DND-41 (cell line): ENCODE results near the gene TBC1D19.

Experiments used
- EZH2 ChIP-seq: IDR thresholded peaks from 3 replicates; pipeline ENCODE4 v1.6.1; 2012; ENCODE audit warnings: borderline replicate concordance, low read depth, mild to moderate bottlenecking, moderate library complexity, low read length, inconsistent platforms; ENCODE audit not compliant: severe bottlenecking
- TF ChIP-seq, protein P1 (sequence below): IDR thresholded peaks from 2 replicates; pipeline ENCODE4 v1.5.1; 2012; ENCODE audit warnings: borderline replicate concordance, low read length, moderate library complexity, mild to moderate bottlenecking; ENCODE audit not compliant: poor library complexity, severe bottlenecking; ENCODE audit errors: extremely low read depth

DNA sequence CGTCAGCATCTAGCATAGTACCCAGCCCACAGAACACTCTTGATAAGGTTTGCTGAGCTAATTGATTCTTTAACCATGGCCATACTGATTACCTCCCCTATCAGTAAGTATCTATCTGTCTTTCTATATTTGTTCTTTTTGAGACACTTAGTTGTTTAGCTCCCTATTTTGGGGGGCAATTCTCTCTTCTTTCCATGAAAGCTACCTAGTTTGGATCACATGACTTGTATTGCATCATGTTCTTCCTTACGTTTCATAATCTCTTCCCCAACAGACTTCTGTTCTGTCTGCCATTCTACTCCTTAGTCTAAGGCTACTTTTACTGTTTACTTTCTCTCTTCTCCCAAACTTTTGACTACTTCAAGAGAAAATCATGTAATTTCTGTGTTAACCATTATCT lies 39.0 kb downstream of the TBC1D19 start:
- TF ChIP-seq, protein P1, sequence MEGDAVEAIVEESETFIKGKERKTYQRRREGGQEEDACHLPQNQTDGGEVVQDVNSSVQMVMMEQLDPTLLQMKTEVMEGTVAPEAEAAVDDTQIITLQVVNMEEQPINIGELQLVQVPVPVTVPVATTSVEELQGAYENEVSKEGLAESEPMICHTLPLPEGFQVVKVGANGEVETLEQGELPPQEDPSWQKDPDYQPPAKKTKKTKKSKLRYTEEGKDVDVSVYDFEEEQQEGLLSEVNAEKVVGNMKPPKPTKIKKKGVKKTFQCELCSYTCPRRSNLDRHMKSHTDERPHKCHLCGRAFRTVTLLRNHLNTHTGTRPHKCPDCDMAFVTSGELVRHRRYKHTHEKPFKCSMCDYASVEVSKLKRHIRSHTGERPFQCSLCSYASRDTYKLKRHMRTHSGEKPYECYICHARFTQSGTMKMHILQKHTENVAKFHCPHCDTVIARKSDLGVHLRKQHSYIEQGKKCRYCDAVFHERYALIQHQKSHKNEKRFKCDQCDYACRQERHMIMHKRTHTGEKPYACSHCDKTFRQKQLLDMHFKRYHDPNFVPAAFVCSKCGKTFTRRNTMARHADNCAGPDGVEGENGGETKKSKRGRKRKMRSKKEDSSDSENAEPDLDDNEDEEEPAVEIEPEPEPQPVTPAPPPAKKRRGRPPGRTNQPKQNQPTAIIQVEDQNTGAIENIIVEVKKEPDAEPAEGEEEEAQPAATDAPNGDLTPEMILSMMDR = no peak
- no peak for TF ChIP-seq EZH2
